OCI-LY1 (cell line): ENCODE results near the gene TTLL3.

Source experiments
- CTCF ChIP-seq: fragments of 200-600 bp; sonication (generic), shearing (Covaris generic); IDR thresholded peaks from 2 replicates; pipeline ENCODE4 v1.5.1; 2017; ENCODE audit warnings: mild to moderate bottlenecking, antibody characterized with exemption, low read length, moderate library complexity, mixed read lengths
- EZH2 ChIP-seq: fragments of 200-600 bp; sonication (generic), shearing (Covaris generic); IDR thresholded peaks from 2 replicates; pipeline ENCODE4 v1.8.0; 2017; ENCODE audit warnings: borderline replicate concordance, mixed run types, mild to moderate bottlenecking, antibody characterized with exemption, low read length, moderate library complexity, mixed read lengths

GRCh38 chr3:9807981-9808344 is 2.1 kb upstream of the TTLL3 start:
- TF ChIP-seq CTCF: no peak
- no peak for TF ChIP-seq EZH2
